Uterus (tissue), 4 donors: ENCODE results near the gene CLINT1. TPM values are rescaled to one million over a fixed set of nuclear protein-coding genes. Genes with fewer than 3 reads are reported as not detected.

Experiments used
- DNase-seq, 2 donors: peaks; one replicate each; pipeline ENCODE4 v3.0.0-alpha.2; 2019 to 2020
- H3K27ac ChIP-seq, 2 donors: fragments of 200-600 bp; sonication (generic); 1 replicate in 1 of 2; 2 replicates in 1 of 2; pipeline ENCODE4 v1.5.1; 2016 to 2018
- H3K27me3 ChIP-seq, 2 donors: fragments of 200-600 bp; sonication (generic); one replicate each; pipeline ENCODE4 v1.5.1; 2018 to 2019; ENCODE audit warnings: control low read depth in 1 of 2
- H3K36me3 ChIP-seq, 2 donors: fragments of 200-600 bp; sonication (generic); one replicate each; pipeline ENCODE4 v1.5.1; 2019; ENCODE audit warnings: control low read depth in 1 of 2
- H3K4me1 ChIP-seq, 2 donors: fragments of 200-600 bp; sonication (generic); one replicate each; pipeline ENCODE4 v1.5.1; 2018 to 2019; ENCODE audit warnings: control low read depth in 1 of 2
- H3K4me3 ChIP-seq, 2 donors: fragments of 200-600 bp; sonication (generic); 1 replicate in 1 of 2; 2 replicates in 1 of 2; pipeline ENCODE4 v1.5.1; 2018 to 2019; ENCODE audit warnings: mild to moderate bottlenecking in 1 of 2
- H3K9me3 ChIP-seq, 2 donors: fragments of 200-600 bp; sonication (generic); one replicate each; pipeline ENCODE4 v1.5.1; 2019; ENCODE audit warnings: control low read depth in 1 of 2
- POLR2A ChIP-seq, 2 donors: fragments of 450-650 bp; IDR thresholded peaks; one replicate each; pipeline ENCODE4 v1.6.1; 2016; ENCODE audit warnings: antibody characterized with exemption in 2 of 2, mild to moderate bottlenecking in 1 of 2, moderate library complexity in 1 of 2
- intact Hi-C: fragments of 100-400 bp; cut with DNase I; formaldehyde crosslinking; loops from one replicate; pipeline ENCODE4 v1.15.1; 2023; ENCODE audit warnings: low total_unique reads
- total RNA-seq, 4 donors: library from RNA; depleted of rRNA in 3 of 4; stranded (reverse); fragments of >200 nt in 3 of 4; gene quantifications; one replicate each; pipeline versions ENCODE4 v1.1.0 to v1.2.4, GENCODE V29; 2014 to 2023
- TF ChIP-seq, protein P1 (sequence below), 4 experiments: fragments of 200-600 bp in 2 of 4; fragments of 450-650 bp in 2 of 4; sonication (generic) in 2 of 4; IDR thresholded peaks; one replicate each; pipeline ENCODE4 v1.5.1; 2016 to 2019; ENCODE audit warnings: antibody characterized with exemption in 4 of 4, mild to moderate bottlenecking in 2 of 4, moderate library complexity in 1 of 4
- donor health status: DM: yes; HTN: yes; CAD: no.

The CLINT1 gene
- total RNA-seq, 4 donors from 2014 or later = 36.6 to 96.0 (median 55.3) TPM

DNA sequence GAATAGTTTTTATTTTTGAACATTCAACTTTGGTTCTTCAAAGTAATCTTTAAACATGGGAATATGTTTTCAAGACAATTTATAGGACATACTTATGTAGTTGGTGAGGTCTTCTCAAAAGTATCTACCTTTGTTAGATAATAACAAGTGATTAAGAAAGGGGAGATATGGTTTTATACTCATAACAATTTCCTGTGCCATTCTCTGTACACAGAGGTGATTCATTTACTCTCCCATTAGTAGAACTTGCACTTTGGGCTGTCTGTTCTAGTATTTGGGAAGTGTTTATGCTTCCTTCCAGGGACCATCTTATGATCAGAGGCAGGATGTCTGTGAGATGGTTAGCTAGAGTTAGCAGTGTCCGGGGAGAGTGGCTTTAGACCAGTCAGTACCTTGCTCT lies 100.2 kb downstream of the CLINT1 start:
- intact Hi-C loops = no loop called here
- Histone ChIP-seq H3K27ac (no peak overlapping the region), H3K36me3 (no peaks in the 10 kb centered on the region)

DNA sequence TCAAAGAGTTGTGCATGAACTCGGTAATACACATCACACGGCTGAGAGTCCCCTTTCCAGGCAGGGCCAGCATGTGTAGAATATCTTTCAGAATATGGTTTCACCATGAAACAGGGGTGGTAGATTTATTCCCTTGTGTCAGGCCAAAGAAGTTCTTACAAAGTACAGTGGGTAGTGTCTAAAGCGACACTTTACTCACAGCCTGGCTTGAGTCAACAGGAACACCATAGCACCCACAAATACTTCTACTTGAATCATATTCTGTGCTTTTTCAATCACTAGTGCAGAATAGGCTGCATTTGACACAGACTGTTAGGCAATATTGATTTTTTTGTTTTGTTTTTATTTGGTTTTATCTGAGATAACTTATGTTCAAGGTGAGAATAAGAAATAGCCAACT lies 102.8 kb downstream of the CLINT1 start:
- no peaks in the 10 kb centered on the region for H3K4me1 ChIP-seq
- no peaks in the 10 kb centered on the region for H3K27me3 ChIP-seq
- H3K27ac ChIP-seq = no peak overlapping the region
- H3K9me3 ChIP-seq = no peaks in the 10 kb centered on the region
- no peak for DNase-seq
- intact Hi-C loops = no loop called here
- no peak for TF ChIP-seq POLR2A (IDR thresholded peaks at IDR 0.05)
- TF ChIP-seq, protein P1, sequence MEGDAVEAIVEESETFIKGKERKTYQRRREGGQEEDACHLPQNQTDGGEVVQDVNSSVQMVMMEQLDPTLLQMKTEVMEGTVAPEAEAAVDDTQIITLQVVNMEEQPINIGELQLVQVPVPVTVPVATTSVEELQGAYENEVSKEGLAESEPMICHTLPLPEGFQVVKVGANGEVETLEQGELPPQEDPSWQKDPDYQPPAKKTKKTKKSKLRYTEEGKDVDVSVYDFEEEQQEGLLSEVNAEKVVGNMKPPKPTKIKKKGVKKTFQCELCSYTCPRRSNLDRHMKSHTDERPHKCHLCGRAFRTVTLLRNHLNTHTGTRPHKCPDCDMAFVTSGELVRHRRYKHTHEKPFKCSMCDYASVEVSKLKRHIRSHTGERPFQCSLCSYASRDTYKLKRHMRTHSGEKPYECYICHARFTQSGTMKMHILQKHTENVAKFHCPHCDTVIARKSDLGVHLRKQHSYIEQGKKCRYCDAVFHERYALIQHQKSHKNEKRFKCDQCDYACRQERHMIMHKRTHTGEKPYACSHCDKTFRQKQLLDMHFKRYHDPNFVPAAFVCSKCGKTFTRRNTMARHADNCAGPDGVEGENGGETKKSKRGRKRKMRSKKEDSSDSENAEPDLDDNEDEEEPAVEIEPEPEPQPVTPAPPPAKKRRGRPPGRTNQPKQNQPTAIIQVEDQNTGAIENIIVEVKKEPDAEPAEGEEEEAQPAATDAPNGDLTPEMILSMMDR (IDR thresholded peaks at IDR 0.05) = no peak
- no peak overlapping the region for H3K4me3 ChIP-seq
- H3K36me3 ChIP-seq = no peaks in the 10 kb centered on the region

More for the DNA sequence above, 100.2 kb downstream of the CLINT1 start:
- Histone ChIP-seq H3K4me3 (no peak overlapping the region), H3K9me3 (no peaks in the 10 kb centered on the region), H3K4me1 (no peaks in the 10 kb centered on the region), H3K27me3 (no peaks in the 10 kb centered on the region)
- DNase-seq = no peak
- TF ChIP-seq, protein P1 (IDR thresholded peaks at IDR 0.05) = no peak
- TF ChIP-seq POLR2A (IDR thresholded peaks at IDR 0.05) = no peak

DNA sequence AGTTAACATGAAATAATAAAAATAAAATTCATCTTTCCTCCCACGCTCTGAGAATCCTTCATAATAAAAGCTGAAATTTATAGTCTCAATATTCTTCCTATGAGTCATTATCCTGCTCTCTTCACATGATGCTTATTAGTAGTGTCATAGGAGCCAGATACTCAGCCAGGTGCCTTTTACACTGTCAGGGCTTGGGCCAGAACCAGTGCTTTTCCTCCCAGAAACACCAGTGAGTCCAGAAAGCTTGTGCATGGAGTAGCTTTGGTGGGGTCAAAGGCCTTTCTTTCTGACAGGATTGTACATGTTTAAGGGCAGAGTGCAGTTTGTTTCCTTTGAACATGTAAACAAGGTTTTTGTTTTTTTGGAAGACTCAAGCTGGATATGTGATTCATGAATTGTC lies 108.6 kb downstream of the CLINT1 start:
- intact Hi-C loops = no loop called here
- no peak overlapping the region for H3K4me3 ChIP-seq
- H3K4me1 ChIP-seq = peaks cover 0 to 14% of the 10 kb centered on the region in 2 donors
- H3K36me3 ChIP-seq = no peaks in the 10 kb centered on the region
- H3K27me3 ChIP-seq = no peaks in the 10 kb centered on the region
- H3K9me3 ChIP-seq = no peaks in the 10 kb centered on the region
- peak overlapping the region; percentile 74 to 85 for H3K27ac ChIP-seq
- DNase-seq = peak; percentile 48 to 53
- TF ChIP-seq, protein P1 (IDR thresholded peaks at IDR 0.05) = no peak
- no peak for TF ChIP-seq POLR2A (IDR thresholded peaks at IDR 0.05)

DNA sequence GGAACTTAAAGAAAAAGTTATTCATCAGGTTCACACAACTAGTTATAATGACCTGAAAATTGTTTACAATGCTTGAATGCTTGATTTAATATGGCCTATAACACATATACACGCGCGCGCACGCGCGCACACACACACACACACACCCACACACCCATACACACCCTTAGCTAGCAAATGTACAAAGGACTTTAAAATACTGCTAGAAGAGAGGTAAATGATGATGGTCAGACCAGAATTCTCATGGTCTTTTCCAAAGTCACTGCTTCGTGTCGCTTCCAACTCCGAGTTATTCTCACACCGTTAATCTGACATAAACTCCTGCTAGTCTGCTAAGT lies 109.5 kb downstream of the CLINT1 start:
- no peak for DNase-seq
- Histone ChIP-seq H3K9me3 (no peaks in the 10 kb centered on the region), H3K36me3 (no peaks in the 10 kb centered on the region), H3K27ac (peak overlapping the region; percentile 74 to 85), H3K4me3 (no peak overlapping the region), H3K27me3 (no peaks in the 10 kb centered on the region), H3K4me1 (peaks cover 0 to 14% of the 10 kb centered on the region in 2 donors)
- intact Hi-C loops = no loop called here
- TF ChIP-seq, protein P1 (IDR thresholded peaks at IDR 0.05) = no peak
- no peak for TF ChIP-seq POLR2A (IDR thresholded peaks at IDR 0.05)

DNA sequence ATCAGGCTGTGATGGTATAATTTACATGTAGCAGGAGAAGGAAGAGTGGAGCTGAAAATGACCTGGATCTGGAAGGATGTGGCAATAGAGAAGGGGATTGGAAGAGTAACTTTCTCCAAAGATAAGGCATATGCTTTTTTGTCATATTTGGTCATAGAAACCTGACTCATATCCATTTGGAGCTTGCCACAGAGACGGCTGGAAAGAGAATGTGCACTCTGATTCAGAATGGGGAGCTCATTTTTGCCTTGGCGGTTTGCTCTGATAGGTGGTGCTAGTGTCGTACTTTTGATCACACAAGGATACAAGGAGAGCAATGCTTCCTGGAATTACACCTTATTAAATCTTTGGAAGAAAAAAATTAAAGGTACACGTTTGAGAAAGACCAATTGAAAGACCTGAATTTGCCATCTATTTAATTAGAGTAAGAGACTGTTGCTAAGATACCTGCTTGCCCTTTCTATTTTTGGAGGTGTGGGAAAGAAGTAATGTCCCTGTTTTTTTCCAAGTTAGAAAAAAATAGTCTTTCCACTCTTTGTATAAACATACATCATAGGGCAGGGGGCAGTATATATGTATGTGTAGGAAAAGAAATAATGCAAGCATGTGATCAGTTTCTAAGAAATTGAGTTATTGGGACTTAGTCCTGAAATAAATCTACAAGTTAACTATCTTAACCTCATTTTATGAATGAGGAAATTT lies 110.0 kb downstream of the CLINT1 start:
- H3K27ac ChIP-seq = peak overlapping the region; percentile 74 to 85
- DNase-seq = peak; percentile 54 to 67

More for the DNA sequence above, 110.0 kb downstream of the CLINT1 start:
- no peaks in the 10 kb centered on the region for H3K27me3 ChIP-seq
- TF ChIP-seq, protein P1 (IDR thresholded peaks at IDR 0.05) = no peak
- TF ChIP-seq POLR2A (IDR thresholded peaks at IDR 0.05) = no peak
- H3K36me3 ChIP-seq = no peaks in the 10 kb centered on the region
- intact Hi-C loops = no loop called here
- peaks cover 0 to 14% of the 10 kb centered on the region in 2 donors for H3K4me1 ChIP-seq
- H3K9me3 ChIP-seq = no peaks in the 10 kb centered on the region
- no peak overlapping the region for H3K4me3 ChIP-seq
